Epithelial cell of esophagus (primary cell): Measurements from ENCODE around the gene FNTB.

ENCODE experiments used
- DNase-seq: peaks from one replicate; pipeline ENCODE4 v3.0.0; 2010; ENCODE audit warnings: low read depth
- H3K4me3 ChIP-seq: 2 replicates; pipeline ENCODE4 v1.5.1; 2011; ENCODE audit warnings: mild to moderate bottlenecking, low read length, control low read depth
- CTCF ChIP-seq: IDR thresholded peaks from 2 replicates; pipeline ENCODE4 v1.5.1; 2011; ENCODE audit warnings: low read depth, mild to moderate bottlenecking, low read length, control low read depth, inconsistent platforms; ENCODE audit not compliant: insufficient read depth; ENCODE audit errors: missing control alignments

FNTB gene

DNA sequence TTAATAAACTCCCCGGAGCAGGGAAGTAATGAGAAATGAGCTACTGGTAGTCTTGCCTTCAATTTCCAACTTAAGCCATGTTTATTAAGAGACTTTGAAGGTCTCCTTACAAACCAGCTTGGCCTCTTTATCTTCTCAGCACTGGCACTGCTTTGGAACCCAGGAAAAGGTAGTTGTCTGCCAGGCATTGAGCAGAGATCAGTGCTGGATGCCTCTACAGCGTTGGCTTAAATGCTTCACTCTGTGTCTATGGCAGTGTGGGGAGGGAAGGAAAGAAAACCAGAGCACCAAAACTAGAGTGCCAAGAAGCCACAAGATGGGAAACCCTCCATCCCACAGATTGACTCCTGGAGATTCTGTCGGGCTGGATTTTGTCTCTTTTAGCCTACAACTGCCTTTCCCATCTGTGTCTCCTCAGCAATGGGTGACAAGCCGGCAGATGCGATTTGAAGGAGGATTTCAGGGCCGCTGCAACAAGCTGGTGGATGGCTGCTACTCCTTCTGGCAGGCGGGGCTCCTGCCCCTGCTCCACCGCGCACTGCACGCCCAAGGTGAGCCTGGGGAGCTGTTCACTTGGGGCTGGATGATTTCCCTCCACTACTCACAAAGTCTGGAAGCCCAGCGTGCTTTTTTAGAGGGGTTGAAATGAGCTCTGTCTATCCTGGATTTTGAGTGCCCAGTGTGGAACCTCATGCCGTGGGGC is 57.3 kb downstream of the FNTB start:
- no peak overlapping the region for H3K4me3 ChIP-seq
- no peak for TF ChIP-seq CTCF
- DNase-seq: no peak

DNA sequence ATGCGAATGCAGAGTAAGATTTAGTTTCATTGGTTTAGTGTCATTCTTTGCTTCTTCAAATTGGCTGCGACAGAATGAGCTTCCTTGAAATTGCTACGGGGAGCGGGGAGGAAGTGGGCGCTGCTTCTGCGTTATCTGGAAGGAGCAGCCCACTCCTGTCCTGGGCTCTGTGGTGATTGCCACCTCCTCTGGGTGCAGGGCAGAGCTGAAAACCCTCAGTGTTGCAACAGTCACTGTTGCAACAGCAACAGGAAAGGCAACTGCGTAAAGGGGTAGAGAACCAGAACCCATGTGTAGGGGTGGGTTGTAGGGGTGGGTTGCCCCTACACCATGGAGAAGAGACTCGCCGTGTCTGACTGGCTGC is 57.9 kb downstream of the FNTB start:
- no peak for TF ChIP-seq CTCF
- no peak for DNase-seq

GRCh38 chr14:65045006-65045405 is 58.3 kb downstream of the FNTB start:
- H3K4me3 ChIP-seq: no peak overlapping the region
- no peak for DNase-seq
- TF ChIP-seq CTCF: no peak

More for the DNA sequence above, 57.9 kb downstream of the FNTB start:
- H3K4me3 ChIP-seq: no peak overlapping the region

GRCh38 chr14:65045709-65046108 is 59.0 kb downstream of the FNTB start:
- H3K4me3 ChIP-seq: no peak overlapping the region
- DNase-seq: no peak
- TF ChIP-seq CTCF: no peak

DNA sequence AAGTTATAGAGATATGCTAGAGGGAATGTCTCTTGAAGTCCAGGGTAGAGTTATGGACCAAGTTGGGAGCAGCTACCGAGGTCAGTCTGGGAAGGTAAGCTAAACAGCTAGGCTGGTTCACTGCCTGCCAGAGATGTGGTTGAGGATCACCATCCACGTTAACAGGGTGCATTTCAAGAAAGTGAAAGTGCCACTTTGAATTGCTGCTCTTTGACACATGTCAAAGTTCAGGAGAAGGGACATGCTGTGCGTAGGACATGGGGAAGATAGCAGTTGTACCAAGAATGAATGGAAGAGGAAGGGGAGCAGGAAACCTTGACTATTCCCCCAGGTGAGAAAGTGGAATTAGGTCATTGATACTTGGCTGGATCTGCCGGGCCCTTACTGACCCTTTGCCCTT is 66.1 kb downstream of the FNTB start:
- no peak overlapping the region for H3K4me3 ChIP-seq
- DNase-seq: no peak
- TF ChIP-seq CTCF: no peak

DNA sequence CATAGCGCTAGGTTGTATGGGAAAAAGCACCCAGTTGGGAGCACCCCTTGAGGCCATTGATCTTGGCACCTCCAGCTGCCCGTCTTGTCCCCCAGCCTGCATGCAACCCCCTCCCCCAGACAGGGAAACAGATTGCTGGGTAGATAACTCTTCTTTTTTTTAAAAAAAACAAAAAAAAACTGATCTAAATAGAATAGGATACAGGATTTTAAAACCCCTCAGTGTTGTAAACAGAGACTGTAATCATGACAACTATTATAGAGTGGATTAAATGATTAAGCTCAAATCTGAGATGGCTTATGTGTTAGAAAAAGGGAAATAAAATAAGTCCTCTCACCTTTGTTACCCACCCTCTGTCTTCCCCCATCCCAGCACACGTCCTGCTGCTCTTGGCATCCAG is 66.8 kb downstream of the FNTB start:
- no peak overlapping the region for H3K4me3 ChIP-seq
- no peak for TF ChIP-seq CTCF

DNA sequence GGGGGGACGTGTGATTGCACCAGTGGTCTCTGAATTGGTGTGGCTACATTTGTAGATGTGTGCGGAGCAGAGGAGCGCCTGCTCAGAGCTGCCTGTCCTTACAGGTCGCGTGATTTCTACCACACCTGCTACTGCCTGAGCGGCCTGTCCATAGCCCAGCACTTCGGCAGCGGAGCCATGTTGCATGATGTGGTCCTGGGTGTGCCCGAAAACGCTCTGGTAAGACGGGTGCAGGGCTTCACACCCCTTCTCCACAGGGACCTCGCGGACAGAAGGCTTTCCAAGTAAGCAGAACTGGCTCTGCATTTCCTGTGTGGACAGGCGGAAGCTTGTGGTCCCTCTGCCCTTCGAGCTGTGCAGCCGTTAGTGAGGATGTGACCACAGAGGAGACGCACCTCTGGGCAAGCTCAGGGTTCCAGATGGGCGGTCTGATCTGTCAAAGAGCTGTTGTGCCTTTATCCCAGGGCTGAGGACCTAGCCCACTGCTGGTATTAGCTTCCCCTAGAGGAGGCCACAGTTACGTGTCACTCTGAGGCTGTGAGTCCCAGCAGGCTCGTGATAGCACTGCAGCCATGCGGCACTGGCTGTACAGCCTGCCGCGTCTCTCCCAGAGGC is 67.9 kb downstream of the FNTB start:
- DNase-seq: no peak
- TF ChIP-seq CTCF: no peak
- H3K4me3 ChIP-seq: no peak overlapping the region

More for the DNA sequence above, 66.8 kb downstream of the FNTB start:
- DNase-seq: no peak
